ENCODE results near the gene TTLL5.

Gene TTLL5

DNA sequence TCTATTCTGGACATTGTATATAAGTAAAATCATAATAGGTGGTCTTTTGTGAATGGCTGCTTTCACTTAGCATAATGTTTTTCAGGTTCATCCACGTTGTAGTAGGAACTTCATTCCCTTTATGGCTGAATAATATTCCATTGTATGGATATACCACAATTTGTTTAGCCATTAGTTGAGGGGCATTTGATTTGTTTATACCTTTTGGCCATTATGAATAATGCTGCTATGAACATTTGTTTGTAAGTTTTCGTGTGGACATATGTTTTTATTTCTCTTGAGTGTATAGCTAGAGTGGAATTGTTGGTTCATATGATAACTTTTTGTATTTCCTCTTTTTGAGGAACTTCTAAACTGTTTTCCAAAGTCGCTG, 123.3 kb downstream of the TTLL5 start:
- FAIRE-seq (peak; percentile 76), DNase-seq (ENCODE audit: insufficient read length, low spot score) (no peak)

DNA sequence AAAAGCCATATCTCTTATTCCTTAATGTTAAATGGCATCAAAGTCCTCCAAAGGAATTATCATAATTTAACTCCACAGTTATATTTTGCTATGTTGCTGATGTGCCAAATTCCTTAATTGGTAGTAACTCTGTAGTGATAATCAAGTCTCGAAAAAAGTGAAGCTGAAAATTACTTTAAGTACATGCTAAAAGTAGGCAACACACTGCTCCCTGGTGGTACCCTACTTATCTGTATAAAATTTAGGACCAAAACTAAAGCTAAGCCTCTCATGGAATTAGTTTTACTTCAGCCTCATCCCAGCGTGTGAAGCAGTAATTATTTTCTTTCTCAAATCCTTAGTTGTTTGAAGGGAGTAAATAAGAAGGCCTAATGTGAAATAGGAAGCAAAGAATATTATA, 132.8 kb downstream of the TTLL5 start:
- FAIRE-seq: no peak
- DNase-seq (ENCODE audit: insufficient read length, low spot score): no peak

DNA sequence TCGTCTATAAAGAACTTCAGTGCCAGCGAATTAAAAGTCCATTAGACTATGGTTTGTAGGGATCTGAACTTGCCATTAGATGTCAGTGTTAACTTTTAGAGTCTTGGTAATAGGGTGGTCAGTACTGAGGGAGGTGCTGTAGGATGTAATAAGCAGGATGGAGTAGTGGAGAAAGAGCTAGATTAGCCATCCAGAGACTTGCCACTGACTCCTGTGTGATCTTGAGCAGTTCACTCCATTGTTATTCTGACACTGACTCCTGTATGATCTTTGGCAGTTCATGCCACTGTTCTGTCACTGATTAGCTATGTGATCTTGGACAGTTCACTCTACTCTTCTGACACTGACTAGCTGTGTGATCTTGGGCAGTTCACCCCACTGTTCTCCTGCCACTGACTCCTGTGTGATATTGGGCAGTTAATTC, 133.6 kb downstream of the TTLL5 start:
- DNase-seq (ENCODE audit: insufficient read length, low spot score) (peak; percentile 30), FAIRE-seq (peak; percentile 96)

DNA sequence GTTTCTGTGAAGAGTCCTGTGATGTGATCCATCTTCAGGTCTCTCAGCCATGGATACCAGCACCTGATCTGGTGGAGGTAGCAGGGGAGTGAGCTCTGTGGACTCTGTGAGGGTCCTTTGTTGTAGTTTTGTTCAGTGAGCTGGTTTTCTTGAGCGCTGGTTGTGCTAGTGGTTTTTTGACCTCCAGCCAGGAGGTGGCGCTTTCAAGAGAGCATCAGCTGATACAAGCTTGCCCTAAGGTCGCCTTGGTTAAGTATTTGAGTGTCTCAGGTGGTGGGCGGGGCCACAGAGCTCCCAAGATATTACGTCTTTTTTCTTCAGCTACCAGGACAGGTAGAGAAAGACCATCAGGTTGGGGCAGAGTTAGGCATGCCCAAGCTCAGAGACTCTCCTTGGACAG, 139.7 kb downstream of the TTLL5 start:
- FAIRE-seq (peak; percentile 59), DNase-seq (ENCODE audit: insufficient read length, low spot score) (no peak)

DNA sequence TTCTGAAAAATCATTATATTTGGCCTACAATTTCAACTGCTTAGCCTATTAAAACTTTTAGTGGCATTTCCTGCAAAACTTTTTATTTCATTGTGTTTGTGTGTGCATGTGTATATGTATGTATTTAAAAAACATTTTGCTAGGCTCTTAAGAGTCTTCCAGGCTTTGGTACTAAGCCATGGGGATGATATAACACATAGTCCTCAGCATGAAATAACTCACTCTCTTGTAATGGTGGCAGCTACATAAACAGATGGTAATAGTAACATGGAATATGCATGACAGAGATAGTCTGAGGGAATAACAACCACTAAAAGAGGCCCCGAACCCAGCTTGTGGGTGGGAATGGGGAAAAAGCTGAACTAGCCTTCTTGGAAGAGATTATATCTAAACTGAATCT, 141.4 kb downstream of the TTLL5 start:
- FAIRE-seq (peak; percentile 90), DNase-seq (ENCODE audit: insufficient read length, low spot score) (no peak)

DNA sequence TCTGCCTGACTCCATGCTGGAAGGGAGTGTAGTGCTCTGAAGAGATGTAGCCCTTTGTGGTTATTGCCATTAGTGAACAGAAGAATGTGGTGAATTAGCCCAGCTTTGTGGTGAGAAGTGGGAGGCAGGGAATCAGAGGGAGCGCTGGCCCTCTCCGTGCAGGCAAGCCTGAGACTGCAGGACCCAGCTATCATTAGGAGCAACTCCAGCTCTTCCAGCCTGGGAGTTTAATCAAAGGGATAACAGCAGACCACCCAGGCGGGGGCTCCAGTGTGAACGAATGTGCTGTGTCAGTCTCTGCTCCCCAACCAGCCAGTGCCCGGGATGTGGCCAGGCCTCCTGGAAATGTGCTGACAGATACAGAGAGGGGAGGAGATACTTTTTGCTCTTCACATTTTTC, 142.7 kb downstream of the TTLL5 start:
- FAIRE-seq (no peak), DNase-seq (ENCODE audit: insufficient read length, low spot score) (no peak)

DNA sequence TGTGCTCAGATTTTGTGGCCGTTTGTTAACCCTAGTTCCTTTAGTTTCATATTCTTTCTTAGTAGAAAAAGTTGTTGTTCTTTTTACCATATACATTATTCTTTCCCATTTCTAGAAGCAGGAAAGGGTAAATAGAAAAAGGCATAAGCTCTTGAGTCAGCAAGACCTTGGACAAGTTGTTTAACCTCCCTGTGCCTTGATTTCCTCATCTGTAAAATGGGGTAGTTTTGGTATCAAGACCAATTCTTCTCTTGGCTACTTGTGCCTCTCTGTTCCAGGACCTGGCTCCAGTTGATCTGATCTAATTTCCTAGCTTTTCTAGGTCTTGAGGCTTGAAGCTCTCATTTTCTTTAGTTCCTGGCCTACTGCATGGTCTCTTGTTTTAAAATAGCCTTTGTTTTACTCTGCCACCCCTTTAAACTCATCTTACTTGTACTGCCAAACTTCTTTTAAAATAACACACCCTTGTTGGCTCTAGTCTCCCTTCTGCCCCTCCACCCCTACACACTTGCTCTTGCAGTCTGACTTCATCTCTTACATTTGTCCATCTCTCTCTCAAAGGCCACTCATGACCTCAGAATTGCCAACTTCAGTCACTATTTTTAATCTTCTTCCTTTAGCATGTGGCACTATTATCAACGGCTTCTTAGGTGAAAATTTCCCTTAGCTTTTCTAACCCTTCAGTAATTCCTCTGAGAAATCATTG, 143.7 kb downstream of the TTLL5 start:
- DNase-seq (ENCODE audit: insufficient read length, low spot score): no peak
- no peak for FAIRE-seq

DNA sequence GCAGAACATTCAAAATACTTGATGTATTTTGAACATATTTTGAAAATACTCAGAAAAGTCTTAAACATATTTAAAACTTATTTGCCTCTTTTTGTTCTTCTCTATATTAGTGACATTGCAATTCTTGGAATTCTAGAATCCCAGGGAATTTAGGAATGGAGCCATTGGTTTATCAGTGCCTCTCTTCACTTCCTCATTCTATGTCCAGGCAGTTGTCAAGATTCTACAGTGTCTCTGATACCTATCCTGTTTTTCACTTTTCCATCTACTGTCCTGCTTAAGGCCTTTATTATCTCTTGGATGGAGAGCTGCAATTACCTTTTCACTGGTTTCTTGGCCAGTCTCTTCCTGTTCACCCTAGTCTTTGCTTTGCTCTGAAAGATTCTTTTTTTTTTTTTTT, 144.6 kb downstream of the TTLL5 start:
- FAIRE-seq (no peak), DNase-seq (ENCODE audit: insufficient read length, low spot score) (no peak)

DNA sequence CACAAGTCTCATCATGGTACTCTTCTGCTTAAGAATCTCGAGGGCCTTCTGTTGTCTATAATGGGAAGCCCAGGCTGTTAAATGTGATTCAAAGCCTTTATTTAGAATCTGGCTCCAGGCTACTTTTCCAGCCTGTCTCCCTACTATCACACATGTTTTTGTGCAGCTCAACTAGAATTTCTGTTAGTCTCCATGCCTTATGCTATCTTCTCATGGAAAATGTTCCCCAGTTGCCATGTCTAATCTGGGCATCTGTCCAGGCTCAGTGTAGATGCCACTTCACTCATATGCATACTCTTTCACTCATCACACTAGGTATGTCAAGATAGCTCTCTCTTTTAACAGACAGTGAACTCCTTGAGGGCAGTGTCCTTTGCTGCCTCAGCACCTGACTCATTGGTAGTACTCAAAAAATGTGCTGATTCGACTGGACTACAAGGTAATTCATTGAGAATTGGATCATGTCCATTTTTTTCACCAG, 145.3 kb downstream of the TTLL5 start:
- DNase-seq (ENCODE audit: insufficient read length, low spot score): no peak
- FAIRE-seq: peak; percentile 80

DNA sequence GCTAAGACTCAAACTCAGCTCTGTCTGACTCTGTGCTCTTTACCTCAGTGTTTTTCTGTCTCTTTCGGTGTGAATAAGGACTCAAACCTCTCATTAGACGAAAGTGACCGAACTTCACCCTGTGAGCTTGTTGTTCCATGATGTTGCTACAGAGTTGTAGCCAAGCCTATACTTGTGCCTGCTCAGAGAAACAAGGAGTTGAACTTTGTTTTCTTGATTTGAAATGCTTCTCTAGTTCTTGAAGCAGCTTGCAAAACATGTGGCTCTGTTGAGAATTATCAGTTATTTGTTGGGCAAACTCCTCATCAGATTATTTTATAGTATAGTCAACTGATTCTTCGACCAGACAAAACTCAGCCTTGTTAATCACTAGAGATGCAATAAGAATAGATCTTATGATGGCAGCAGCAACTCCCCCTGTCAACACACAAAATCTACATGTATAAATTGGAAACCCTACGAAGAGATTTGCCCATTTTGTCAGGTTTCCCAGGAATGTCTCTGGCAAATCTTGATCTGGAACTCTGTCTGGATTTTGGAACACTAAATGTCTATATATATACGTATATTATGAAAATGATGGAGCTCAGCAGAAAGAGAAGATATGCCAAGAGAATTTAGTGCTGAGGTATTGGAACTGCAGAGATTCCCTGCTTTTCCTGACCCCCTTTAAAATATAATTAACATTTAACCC, 146.8 kb downstream of the TTLL5 start:
- peak; percentile 58 for FAIRE-seq

DNA sequence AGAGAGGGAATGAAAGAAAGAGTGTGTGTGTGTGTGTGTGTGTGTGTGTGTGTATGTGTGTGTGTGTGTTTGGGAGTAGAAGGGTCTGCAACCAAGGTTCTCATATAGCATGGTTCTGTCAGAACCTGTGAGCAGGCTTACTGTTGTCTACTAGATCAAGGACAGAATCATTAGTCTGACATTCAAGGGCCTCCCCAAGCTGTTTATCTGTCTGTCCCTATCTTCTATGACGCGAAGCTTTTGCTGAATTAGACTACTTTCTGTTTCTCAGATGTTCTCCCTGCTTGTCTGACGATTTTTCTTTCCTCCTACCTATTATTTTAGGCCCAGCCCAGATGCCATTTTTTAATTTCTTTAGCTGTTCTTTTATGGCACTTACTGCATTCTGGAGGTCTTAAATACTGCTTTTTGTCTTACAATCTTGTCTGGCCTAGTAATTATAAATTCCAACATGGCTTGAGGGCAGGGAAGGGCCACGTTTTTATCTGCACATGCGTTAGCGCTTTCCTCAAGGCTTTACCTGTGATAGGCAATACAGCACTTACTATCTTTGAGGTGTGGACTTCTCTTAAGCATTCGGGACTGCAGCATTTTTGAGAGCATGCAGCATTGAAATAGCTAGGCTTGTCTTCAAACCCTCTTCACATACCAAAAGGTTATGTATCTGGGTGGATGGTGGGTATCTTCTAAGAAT, 150.2 kb downstream of the TTLL5 start:
- FAIRE-seq: peak; percentile 46
- no peak for DNase-seq (ENCODE audit: insufficient read length, low spot score)

More for the DNA sequence above, 146.8 kb downstream of the TTLL5 start:
- no peak for DNase-seq (ENCODE audit: insufficient read length, low spot score)

DNA sequence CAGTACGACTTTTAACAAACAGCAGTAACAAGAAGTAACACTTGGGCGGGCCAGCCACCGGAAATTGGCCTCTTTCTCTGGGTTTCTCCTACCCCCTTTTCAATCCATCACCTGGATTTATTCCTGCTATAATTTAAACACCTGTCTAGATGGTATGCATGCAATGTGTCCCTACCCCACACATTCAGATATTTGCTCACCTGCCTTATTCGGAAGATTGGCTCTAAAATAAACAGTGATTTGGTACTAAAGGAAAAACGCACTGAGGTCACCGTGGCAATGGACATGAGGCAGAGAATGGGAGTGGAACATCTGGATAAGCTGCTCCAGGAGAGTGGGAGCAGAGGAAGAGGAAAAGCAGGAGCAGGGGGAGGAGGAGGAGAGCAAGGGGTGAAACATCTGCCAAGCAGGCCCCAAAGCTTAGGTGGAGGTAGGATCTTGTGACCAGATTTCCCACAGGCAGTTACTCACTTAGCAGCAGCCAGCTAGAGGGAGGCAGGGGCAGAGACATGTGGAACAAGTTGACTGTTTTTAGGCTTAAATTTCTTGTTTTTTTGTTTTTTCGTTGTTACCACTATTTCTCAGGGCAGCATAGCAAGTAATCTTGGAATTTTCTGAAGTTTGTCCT, 150.9 kb downstream of the TTLL5 start:
- no peak for FAIRE-seq
- DNase-seq (ENCODE audit: insufficient read length, low spot score): no peak

DNA sequence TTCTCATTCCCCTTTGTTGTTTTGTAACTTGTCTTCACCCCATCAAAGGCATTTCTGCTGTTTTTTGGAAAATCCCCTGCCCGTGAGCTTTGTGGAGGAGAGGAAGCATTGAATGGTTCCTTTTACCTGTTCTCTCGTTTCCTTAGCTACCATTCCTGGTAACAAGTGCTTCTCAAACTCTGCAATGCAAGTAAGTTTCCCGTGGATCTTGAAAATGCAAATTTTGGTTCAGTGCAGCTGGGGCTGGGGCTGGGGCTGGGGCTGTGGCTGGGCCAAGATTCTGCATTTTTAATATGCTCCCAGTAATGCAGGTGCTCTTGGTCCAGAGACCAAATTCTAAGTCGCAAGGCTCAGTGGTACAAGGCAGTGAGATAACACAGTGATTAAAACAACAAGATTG, 151.6 kb downstream of the TTLL5 start:
- no peak for DNase-seq (ENCODE audit: insufficient read length, low spot score)
- no peak for FAIRE-seq

DNA sequence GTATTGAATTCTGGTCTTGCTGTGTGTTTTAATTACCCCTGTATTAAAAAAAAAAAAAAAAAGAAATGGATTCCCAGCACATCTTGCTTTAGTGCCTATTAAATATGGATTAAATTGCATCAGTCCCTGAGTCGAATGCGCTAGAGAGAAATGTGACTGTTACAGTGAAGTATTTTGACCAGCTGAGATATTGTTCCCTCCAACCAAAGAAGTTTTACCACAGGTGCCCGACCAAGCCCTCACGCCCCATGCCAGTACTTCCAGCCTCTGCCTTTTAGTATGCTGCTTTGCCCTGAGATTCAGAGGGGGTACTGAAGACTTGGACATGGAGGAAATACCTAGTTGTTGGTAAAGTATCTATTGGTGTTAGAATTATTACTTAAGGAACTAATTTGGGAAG, 159.7 kb downstream of the TTLL5 start:
- DNase-seq (ENCODE audit: insufficient read length, low spot score): no peak
- FAIRE-seq: no peak

DNA sequence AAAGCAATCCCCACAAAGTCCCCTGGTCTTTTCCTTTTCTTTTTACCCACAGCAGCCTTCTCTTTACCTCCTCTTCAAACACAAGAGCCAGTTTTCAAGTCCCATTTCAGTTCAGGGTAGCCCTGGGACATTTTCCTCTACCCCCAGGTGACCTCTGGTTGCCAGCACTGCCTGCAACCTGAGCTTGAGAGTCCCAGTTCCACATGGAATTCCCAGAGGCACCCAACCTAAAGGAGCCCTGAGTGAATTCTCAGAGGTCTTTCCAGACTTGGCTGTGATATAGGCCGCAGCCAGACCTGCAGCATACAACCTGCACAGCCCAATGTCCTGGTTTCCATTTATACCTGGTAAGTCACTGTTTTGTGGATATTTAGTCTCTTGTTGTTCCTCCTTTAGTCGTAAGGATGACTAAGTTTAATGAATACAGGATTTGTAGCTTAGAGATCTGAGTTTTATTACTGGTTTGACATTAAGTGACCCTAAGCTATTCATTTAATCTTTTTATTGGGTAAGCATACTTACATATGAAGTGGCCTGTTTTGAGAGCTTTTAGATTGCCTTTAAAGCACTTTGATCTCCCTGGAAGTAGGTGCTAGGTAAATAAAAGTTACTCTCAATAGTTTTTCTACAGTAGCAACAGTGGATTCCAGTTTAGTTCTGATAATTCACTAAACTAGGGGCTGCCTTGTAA, 160.9 kb downstream of the TTLL5 start:
- peak; percentile 34 for DNase-seq (ENCODE audit: insufficient read length, low spot score)
- FAIRE-seq: no peak

DNA sequence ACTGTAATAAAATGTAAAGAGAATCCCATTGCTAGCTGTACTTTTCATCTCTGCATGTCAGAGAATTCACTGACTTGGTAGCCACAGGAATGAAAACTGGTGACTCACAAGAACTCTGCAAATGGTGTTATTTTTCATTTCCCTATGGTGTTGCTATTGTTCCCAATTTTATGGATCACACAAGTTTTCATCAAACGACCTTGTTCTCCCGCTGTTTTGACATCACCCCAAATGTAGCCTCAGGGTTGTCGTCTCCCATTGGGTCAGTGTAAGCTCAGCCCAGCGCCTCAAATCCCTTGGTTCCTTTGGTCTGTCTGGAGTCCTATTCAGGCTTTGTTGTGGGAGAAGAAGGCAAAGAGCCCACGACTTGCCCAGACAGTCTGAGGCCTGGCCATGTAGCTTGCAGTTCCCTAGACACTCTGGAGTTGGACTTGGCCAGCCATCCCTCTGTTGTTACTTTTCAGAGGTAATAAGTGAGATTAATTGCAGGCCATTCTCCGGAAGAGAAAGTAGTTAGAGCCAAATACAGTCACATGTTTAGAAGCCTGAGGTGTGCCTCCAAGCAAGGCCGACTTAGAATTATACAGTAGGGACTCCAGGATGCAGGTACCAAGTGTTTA, 161.6 kb downstream of the TTLL5 start:
- FAIRE-seq (peak; percentile 90), DNase-seq (ENCODE audit: insufficient read length, low spot score) (peak; percentile 78)

DNA sequence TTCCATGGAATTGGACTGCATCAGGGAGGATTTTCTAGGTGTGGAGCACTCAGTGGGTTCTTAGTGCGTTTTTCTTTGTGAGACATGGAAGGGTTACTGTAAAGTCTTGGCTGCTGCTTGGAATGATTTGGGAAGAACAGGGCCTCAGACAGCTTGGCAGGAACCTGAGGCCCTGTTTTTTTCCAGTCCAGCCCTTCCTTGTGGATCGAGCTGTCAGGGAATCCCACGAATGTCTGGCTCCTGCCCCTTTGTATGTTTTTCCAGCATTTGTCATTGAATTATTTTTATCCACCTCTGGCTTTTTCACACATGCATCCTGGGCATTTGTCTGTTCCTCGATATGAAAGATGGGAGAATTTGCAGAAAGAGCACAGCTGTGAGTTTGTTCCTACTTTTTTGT, 162.3 kb downstream of the TTLL5 start:
- FAIRE-seq: peak; percentile 9
- no peak for DNase-seq (ENCODE audit: insufficient read length, low spot score)

DNA sequence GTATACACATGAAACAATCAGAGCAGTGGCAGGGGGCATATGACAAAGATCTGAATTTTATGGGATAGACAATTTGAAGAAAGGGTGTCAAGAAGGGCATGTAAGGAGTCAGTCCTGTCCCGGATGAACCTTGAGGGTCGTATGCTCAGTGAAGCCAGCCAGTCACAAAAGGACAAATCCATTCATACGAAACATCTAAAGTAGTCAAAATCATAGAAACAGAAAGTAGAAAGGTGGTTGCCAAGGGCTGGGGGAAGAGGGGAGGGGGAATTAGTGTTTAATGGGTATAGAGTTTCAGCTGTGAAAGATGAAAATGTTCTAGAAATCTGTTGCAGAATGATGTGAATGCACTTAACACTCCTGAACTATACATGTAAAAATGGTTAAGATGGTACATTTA, 163.3 kb downstream of the TTLL5 start:
- DNase-seq (ENCODE audit: insufficient read length, low spot score) (no peak), FAIRE-seq (peak; percentile 90)

DNA sequence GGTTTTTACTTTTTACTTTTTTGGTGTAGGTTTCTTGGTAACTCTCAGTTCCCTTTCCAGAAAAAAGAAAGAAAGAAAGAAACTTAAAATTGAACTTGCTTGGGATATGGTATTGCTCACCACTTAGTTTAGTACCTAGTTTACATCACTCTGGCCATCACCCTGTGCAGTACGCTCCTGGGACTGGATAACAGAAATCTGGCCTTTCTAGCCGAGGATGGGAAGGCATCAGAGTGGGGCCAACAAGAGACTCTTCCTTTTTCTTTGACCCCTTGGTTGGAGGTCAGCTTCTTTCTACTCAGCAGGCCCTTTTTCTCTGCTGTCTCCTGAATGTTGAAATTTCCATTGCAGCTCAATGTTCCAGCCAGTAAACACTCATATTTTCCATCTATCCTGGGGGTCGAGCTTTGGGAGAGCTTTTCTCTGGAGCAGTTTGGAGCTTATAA, 164.1 kb downstream of the TTLL5 start:
- FAIRE-seq (no peak), DNase-seq (ENCODE audit: insufficient read length, low spot score) (no peak)

DNA sequence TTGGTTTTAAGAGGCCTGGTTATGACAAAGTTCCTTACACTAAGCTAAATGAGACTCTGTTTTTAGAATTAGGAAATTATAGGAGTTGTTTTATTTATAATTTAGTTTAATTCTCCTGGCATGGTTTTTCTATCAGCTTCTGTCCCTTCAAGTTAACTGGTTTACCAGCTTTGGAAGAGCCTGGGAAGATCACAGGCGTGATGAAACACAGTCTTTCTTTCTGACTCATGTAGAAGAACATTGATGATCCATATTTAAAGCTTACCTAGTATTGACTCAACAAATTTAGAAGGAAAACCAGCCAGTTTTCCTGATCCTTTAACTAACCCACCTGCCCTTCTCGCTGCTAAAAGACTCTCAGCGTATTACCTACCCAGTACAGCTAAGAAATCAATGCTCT, 165.6 kb downstream of the TTLL5 start:
- no peak for FAIRE-seq
- no peak for DNase-seq (ENCODE audit: insufficient read length, low spot score)

All from HTR-8/SVneo (cell line).